Adipose tissue (tissue), 3 donors: ENCODE data around the gene PLEKHF1. TPM values are rescaled to one million over a fixed set of nuclear protein-coding genes. Genes with fewer than 3 reads are reported as not detected.

Experiments used
- H3K27ac ChIP-seq: one replicate; pipeline ENCODE4 v1.5.1; 2013; ENCODE audit warnings: low read depth, low read length
- WGBS, 3 donors: extraction: QIAGEN DNeasy Blood & Tissue Kit; methylation state at CpG; one replicate each; pipeline ENCODE4 v1.1.7; 2013; 5-methylcytosine and 5-hydroxymethylcytosine counted together
- polyA plus RNA-seq, 3 donors: library from polyadenylated mRNA; stranded (reverse); fragments of 200-250 nt; gene quantifications; one replicate each; pipeline ENCODE4 v1.2.3, GENCODE V29; 2013
- donor health status: healthy with polysubstance abuse.
- donor health status: Bipolar disorder and iron deficiency.
- donor health status: healthy.

PLEKHF1 gene
- polyA plus RNA-seq, 3 donors: 5.9 to 15.1 (median 9.9) TPM

GRCh38 chr19:29687244-29687896 lies 22.1 kb downstream of the PLEKHF1 start:
- no peak overlapping the region for H3K27ac ChIP-seq
- 52 to 67% (median 55%) methylated on average over 17 of the region's 17 CpGs for WGBS, 3 donors

- no peak overlapping the region for H3K27ac ChIP-seq
- 69 to 74% (median 73%) methylated on average over 18 of the region's 18 CpGs for WGBS, 3 donors
These were observed 22.9 kb downstream of the PLEKHF1 start for GRCh38 chr19:29687897-29688728.

- H3K27ac ChIP-seq: no peak overlapping the region
- 46 to 67% (median 53%) methylated on average over 2 of the region's 2 CpGs for WGBS, 3 donors
These were observed 25.6 kb downstream of the PLEKHF1 start for GRCh38 chr19:29690842-29691241.

- 51 to 90% (median 73%) methylated on average over 5 of the region's 5 CpGs for WGBS, 3 donors
- no peak overlapping the region for H3K27ac ChIP-seq
These were observed 28.9 kb downstream of the PLEKHF1 start for GRCh38 chr19:29694161-29694560.

- 63 to 71% (median 70%) methylated on average over 19 of the region's 19 CpGs for WGBS, 3 donors
- H3K27ac ChIP-seq: no peak overlapping the region
These were observed 29.7 kb downstream of the PLEKHF1 start for GRCh38 chr19:29694669-29695627.

- H3K27ac ChIP-seq: no peak overlapping the region
- 80 to 91% (median 90%) methylated on average over 6 of the region's 6 CpGs for WGBS, 3 donors
These were observed 30.7 kb downstream of the PLEKHF1 start for GRCh38 chr19:29695765-29696564.

GRCh38 chr19:29696565-29696846 lies 31.2 kb downstream of the PLEKHF1 start:
- 47 to 91% (median 88%) methylated on average over 2 of the region's 2 CpGs for whole genome bisulfite sequencing, 3 donors
- H3K27ac ChIP-seq: no peak overlapping the region

GRCh38 chr19:29697523-29698261 lies 32.4 kb downstream of the PLEKHF1 start:
- no peak overlapping the region for H3K27ac ChIP-seq
- 78 to 92% (median 83%) methylated on average over 8 to 10 of the region's 10 CpGs for WGBS, 3 donors

- 74 to 82% (median 81%) methylated on average over 5 of the region's 5 CpGs for WGBS, 3 donors
- no peak overlapping the region for H3K27ac ChIP-seq
These were observed 34.6 kb downstream of the PLEKHF1 start for GRCh38 chr19:29699861-29700260.

GRCh38 chr19:29700498-29700897 lies 35.2 kb downstream of the PLEKHF1 start:
- no peak overlapping the region for H3K27ac ChIP-seq
- 72 to 74% (median 74%) methylated on average over 6 of the region's 6 CpGs for WGBS, 3 donors

- 88 to 91% (median 91%) methylated on average over 30 of the region's 30 CpGs for WGBS, 3 donors
These were observed 37.1 kb downstream of the PLEKHF1 start for GRCh38 chr19:29702161-29702962.

GRCh38 chr19:29702963-29703320 lies 37.7 kb downstream of the PLEKHF1 start:
- 88 to 91% (median 89%) methylated on average over 9 of the region's 9 CpGs for WGBS, 3 donors
- no peak overlapping the region for H3K27ac ChIP-seq

More at GRCh38 chr19:29702161-29702962, 37.1 kb downstream of the PLEKHF1 start:
- H3K27ac ChIP-seq: no peak overlapping the region

- no peak overlapping the region for H3K27ac ChIP-seq
- 86 to 90% (median 88%) methylated on average over 14 of the region's 14 CpGs for WGBS, 3 donors
These were observed 39.6 kb downstream of the PLEKHF1 start for GRCh38 chr19:29704562-29705558.

- 81 to 94% (median 91%) methylated on average over 9 of the region's 9 CpGs for WGBS, 3 donors
- no peak overlapping the region for H3K27ac ChIP-seq
These were observed 40.4 kb downstream of the PLEKHF1 start for GRCh38 chr19:29705706-29706105.

- WGBS, 3 donors: 73 to 75% (median 74%) methylated on average over 6 of the region's 6 CpGs
- no peak overlapping the region for H3K27ac ChIP-seq
These were observed 41.4 kb downstream of the PLEKHF1 start for GRCh38 chr19:29706635-29707034.
